A549 (cell line): Measurements from ENCODE around the gene PBX3.

Source experiments
- CTCF ChIP-seq: fragments of >200 bp; sonication (Bioruptor Twin); formaldehyde crosslinking; IDR thresholded peaks from 3 replicates; pipeline ENCODE4 v1.5.1; 2016
- JUNB ChIP-seq: fragments of >200 bp; sonication (Bioruptor Twin); formaldehyde crosslinking; IDR thresholded peaks from 2 replicates; pipeline ENCODE4 v1.6.1; 2016
- MAZ ChIP-seq: fragments of 150-350 bp; IDR thresholded peaks from 2 replicates; pipeline ENCODE4 v1.6.1; 2014; ENCODE audit warnings: antibody characterized with exemption, low read depth, low read length, borderline replicate concordance
- RAD21 ChIP-seq, 2 experiments: fragments of >200 bp in 1 of 2; sonication (Bioruptor Twin) in 1 of 2; formaldehyde crosslinking in 1 of 2; IDR thresholded peaks in 1 of 2; conservative IDR thresholded peaks in 1 of 2; 2 replicates in 1 of 2; 3 replicates in 1 of 2; pipeline ENCODE4 v1.6.1; 2012 to 2018; ENCODE audit warnings: inconsistent platforms in 1 of 2
- REST ChIP-seq: fragments of 200-600 bp; sonication (generic); IDR thresholded peaks from 2 replicates; pipeline ENCODE4 v1.6.1; 2016; ENCODE audit warnings: antibody characterized with exemption, mild to moderate bottlenecking, moderate library complexity

DNA sequence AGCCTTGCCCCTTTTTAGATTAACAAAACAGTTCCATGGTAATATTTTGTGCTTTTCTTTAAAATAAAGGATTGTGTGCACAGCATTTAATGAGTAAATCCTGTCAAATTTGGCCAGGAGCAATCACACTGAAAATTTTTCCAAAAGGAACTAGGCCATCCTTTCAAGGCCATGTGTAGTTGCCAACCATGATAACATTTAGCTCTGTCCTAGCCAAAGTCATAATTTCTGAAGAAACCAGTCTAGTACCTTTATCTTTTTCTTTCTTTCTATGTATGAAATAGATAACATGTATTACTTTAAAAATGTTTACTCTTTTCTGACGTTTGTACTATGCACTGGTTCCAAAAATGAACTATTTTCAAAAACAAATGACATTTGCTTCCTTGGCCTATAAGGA, 143.7 kb downstream of the PBX3 start:
- TF ChIP-seq MAZ: no peak
- TF ChIP-seq RAD21 (conservative IDR thresholded peaks at IDR 0.05 in 1 of 2, IDR thresholded peaks at IDR 0.05 in 1 of 2): no peak
- TF ChIP-seq JUNB: no peak
- TF ChIP-seq CTCF: no peak
- TF ChIP-seq REST: no peak
